Kidney tubule cell (primary cell): ENCODE data around the gene HADHA.
"Not testable (repeated sequence)": the region's sequence is repeated elsewhere in the genome, so short reads cannot be mapped to it uniquely, and the experiment has no call there.

Source experiments
- DNase-seq: peaks from one replicate; pipeline ENCODE4 v3.0.0-alpha.2; 2018; ENCODE audit warnings: low spot score

HADHA gene

DNA sequence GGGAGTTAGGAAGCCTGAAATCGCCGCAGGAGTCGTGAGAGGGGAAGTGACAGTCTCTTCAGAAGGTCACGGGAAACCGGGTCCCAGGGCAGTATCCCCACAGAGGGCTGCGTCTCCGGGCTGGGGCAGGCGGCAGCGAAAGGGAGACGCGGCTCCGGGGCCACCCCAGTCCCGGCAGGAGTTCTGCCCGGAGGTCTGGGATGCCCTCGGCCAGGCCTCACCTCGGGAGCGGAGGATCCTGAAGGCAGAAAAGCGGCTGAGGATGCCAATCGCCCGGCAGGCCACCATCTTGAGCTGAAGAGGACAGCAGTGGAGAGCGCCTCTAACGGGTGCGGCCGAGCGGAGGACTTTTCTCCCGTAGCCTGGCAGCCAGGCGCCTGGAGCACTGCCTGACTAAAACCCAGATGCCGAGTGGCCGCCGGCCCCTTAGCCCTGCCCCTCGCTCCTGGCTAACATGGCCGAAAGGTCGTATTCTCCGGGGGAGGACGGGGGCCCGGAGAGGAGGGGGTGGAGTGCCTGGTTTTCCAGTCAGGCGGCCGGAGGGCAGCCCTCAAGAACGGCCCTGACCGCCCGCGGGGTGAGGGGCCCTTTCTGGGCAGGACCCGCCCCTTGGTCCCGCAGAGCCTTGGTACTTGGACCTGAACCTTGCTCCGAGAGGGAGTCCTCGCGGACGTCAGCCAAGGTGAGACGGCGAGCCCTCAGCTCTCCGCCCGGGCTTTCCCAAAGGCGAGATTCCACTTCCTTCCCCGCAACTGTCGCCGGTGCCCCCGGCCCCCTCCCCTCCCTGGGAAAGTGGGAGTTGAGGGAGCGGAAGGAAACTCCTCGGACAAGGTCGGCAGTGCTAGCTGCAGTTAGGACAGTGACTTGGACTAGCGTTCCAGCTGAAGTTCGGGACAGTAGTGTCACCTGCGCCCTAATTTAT lies at the start of gene HADHA, which contains the start of gene HADHB:
HADHA (minus strand) TSS at position 324 of the 922 bp plus-strand sequence; CDS start at position 288, 36 bp downstream.
HADHB (plus strand) TSS at position 631 of the 922 bp plus-strand sequence. CDS start 9,316 bp downstream, outside the sequence.
- DNase-seq = peak; percentile 94

- peak; percentile 17 for DNase-seq
Observed at GRCh38 chr2:26292646-26293045, 48.2 kb upstream of the HADHA start.

GRCh38 chr2:26290001-26290400 lies 45.6 kb upstream of the HADHA start:
- no peak for DNase-seq

- no peak for DNase-seq
Observed at GRCh38 chr2:26285931-26286330, 41.5 kb upstream of the HADHA start.

GRCh38 chr2:26284132-26284531 lies 39.7 kb upstream of the HADHA start:
- DNase-seq = peak; percentile 47

DNA sequence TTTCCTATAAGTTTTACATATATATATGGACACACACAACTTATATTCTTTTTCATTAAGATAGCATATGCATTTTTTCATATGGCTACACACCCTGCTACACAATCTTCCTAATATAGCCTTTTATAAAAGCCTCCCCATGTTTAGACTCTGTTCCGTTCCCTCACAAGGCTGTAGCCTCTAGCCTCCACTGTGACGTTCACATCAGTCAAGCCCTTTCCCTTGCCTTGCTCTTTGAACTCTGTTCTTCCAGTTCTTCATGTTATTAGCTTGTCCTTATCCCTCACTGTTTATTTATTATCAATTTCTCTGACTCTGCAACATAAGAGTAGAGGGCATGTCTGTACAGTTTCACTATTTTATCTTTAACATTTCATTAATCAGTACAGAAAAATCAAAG lies 39.2 kb upstream of the HADHA start:
- DNase-seq = no peak

DNA sequence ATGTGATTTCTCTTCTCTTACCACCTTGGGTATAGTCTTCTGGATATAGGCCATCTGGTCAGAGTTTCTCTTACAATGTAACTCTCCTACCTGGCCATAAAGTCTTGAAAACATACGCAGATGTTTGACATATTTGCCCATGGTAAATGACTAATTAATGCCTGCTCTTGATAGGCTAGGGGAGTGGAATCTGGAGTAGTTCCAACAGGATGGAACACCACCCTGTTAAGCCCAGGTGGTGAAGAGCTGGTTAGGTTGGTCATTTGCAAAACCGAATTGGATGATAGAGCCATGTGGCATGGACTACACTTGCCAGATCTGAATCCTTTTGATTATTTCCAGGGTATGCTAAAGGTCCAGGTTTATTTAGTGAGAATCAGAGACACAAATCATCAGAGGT lies 36.8 kb upstream of the HADHA start:
- DNase-seq = no peak

- DNase-seq = no peak
Observed at GRCh38 chr2:26279886-26280285, 35.5 kb upstream of the HADHA start.

- DNase-seq = no peak
Observed at GRCh38 chr2:26276484-26277227, 32.2 kb upstream of the HADHA start.

DNA sequence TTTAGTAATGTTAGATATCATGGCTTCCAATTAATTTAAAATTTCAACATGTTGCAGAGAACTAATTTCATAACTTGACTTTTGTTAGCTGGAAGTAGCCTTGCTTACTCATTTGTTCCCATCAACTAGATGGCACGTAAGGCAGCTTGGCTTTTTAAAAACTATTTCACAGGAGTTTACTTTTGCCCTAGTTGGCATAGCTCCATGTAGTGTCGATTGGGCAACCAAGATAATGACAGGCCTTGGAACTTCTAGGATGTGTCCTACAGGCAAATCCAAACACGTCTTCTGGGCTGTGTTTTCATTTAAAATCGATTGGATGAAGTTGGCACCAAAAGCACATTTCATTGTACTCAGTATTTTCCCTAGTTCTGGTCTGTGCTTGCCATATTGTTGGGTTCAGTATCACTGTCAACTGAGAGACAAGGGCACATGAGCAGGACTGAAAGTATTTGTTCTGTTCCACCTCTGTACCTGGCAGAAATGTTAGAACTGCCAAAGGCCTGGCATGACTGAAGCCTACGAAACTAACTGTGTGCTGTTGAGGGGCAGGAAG lies 29.7 kb upstream of the HADHA start:
- peak; percentile 79 for DNase-seq

DNA sequence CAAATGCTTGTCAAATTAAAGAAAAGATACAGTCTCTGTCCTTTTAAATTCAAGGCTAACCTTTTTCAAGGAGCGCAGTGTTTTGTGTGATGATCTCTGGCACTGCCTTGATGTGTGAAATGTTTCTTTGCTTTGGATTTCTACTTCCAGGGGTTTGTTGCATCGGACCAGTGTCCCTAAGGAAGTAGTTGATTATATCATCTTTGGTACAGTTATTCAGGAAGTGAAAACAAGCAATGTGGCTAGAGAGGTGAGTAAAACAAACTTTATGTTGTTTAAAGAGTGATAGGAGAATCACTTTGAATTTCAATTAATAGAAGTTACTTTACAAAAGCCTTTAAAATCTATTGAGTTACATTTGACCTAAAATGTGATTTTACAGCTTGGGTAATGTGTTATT lies 29.1 kb upstream of the HADHA start:
- peak; percentile 22 for DNase-seq

DNA sequence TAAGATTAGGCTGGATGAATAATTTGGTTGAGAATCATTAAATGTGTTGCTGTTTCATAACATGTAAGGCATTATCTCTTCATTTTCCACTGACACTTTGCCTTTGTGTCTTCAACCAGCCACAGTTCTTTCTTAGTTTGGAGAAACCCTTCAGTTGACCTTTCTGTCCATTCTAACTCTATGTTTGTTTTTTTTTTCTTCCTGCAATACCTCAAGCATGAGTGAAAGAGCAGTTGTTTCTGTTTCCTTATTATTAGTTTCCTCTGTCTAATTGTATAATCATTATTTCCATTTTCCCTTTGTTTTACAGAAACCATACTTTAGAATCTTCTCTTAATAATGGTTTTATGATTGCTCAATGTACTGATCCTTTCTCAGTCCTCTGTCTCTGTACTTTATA lies 25.9 kb upstream of the HADHA start:
- no peak for DNase-seq

- DNase-seq = no peak
Observed at GRCh38 chr2:26269571-26270158, 25.2 kb upstream of the HADHA start.

GRCh38 chr2:26268670-26269385 lies 24.4 kb upstream of the HADHA start:
- not testable (repeated sequence) for DNase-seq

- no peak for DNase-seq
Observed at GRCh38 chr2:26268213-26268612, 23.8 kb upstream of the HADHA start.

DNA sequence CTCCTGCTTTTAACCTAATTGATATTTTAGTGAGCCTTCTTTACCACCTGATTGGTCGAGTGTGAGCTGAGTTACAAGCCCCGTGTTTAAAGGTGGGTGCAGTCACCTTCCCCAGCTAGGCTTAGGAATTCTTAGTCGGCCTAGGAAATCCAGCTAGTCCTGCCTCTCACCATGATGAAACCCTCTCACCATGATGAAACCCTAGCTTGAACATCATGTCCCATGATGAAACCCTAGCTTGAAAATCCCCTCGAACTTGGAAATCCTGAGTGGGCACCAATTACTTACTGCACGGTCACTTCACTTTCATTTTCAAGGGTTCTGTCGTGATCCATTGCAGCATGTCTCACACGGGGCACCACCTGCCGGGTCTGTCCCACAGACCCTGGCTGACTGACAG lies 14.4 kb upstream of the HADHA start:
- DNase-seq = not testable (repeated sequence)

GRCh38 chr2:26255759-26256384 lies 11.4 kb upstream of the HADHA start:
- DNase-seq = no peak

GRCh38 chr2:26251893-26252292 lies 7.5 kb upstream of the HADHA start:
- no peak for DNase-seq

DNA sequence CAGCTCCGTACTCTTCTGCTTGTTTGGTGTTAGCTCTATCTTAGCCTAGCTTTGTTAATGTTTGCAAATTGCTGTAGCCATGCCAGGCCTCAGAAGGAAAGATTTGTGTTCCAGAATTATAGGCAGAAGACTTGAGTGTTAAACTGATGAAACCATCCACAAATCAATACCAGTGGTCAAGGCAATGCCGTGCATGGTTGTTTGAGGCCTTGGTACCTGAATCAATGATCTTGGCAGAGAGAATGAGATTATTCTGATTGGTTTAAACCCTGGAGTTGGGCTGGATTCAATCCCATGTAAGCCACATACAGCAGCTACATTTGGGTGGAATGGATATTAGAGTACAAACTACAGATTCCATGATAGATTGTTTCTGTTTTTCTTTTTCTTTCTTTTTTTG lies 5.2 kb upstream of the HADHA start:
- DNase-seq = no peak

DNA sequence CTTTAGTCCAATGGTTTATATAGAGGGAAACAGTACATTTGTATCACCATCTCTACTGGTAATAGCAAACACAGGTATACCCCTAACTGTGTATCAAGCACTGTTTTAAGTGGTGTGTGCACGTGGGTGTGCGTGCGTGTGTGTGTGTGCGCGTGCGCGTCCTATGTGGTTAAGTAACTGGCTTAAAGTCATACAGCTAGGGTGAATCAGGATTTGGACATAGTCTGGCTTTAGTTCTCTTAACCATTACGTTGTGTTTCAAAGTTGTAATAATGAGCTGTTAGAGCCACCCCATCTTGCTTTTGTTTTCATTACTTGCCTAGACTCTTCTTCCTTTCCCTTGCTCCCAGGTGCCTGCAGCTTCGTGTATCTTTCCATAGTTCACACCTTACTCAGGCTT lies 2.4 kb upstream of the HADHA start:
- peak; percentile 34 for DNase-seq

- DNase-seq = peak; percentile 34
Observed at GRCh38 chr2:26245810-26246209, 1.4 kb upstream of the HADHA start.
